HG02798 (cell line): Measurements from ENCODE around the gene CUX1.
"Not testable (repeated sequence)": the region's sequence is repeated elsewhere in the genome, so short reads cannot be mapped to it uniquely, and the experiment has no call there.

Experiments used
- ATAC-seq: cut with Tn5 transposase; IDR thresholded peaks from one replicate; pipeline ENCODE4 v1.9.1; 2021; ENCODE audit warnings: mild to moderate bottlenecking; ENCODE audit not compliant: unreplicated experiment, poor library complexity

CUX1 gene

GRCh38 chr7:101884671-101885596, 67.5 kb downstream of the CUX1 start:
- ATAC-seq, result no peak

GRCh38 chr7:101885597-101885955, 68.2 kb downstream of the CUX1 start:
- no peak for ATAC-seq

GRCh38 chr7:101887352-101887751, 69.9 kb downstream of the CUX1 start:
- not testable (repeated sequence) for ATAC-seq

GRCh38 chr7:101888564-101888963, 71.1 kb downstream of the CUX1 start:
- not testable (repeated sequence) for ATAC-seq

- no peak for ATAC-seq
These were observed 73.5 kb downstream of the CUX1 start for GRCh38 chr7:101890749-101891523.

- ATAC-seq, result no peak
These were observed 74.7 kb downstream of the CUX1 start for GRCh38 chr7:101891936-101892640.

- ATAC-seq, result no peak
These were observed 76.1 kb downstream of the CUX1 start for GRCh38 chr7:101893341-101894082.

- ATAC-seq, result no peak
These were observed 78.9 kb downstream of the CUX1 start for GRCh38 chr7:101896316-101896715.

GRCh38 chr7:101896941-101897340, 79.5 kb downstream of the CUX1 start:
- no peak for ATAC-seq

GRCh38 chr7:101898106-101898505, 80.7 kb downstream of the CUX1 start:
- ATAC-seq, result no peak

- ATAC-seq, result no peak
These were observed 82.2 kb downstream of the CUX1 start for GRCh38 chr7:101899616-101900015.

GRCh38 chr7:101900103-101900502, 82.7 kb downstream of the CUX1 start:
- no peak for ATAC-seq

- no peak for ATAC-seq
These were observed 84.5 kb downstream of the CUX1 start for GRCh38 chr7:101901661-101902491.

GRCh38 chr7:101902680-101903514, 85.5 kb downstream of the CUX1 start:
- ATAC-seq, result no peak

- ATAC-seq, result no peak
These were observed 86.1 kb downstream of the CUX1 start for GRCh38 chr7:101903515-101903868.

GRCh38 chr7:101904019-101904418, 86.6 kb downstream of the CUX1 start:
- no peak for ATAC-seq

- no peak for ATAC-seq
These were observed 87.9 kb downstream of the CUX1 start for GRCh38 chr7:101905203-101905865.
